SK-N-SH (cell line): ENCODE results near the gene FGD4.

ENCODE experiments used
- CTCF ChIP-seq: fragments of 200-600 bp; sonication (generic); IDR thresholded peaks from 2 replicates; pipeline ENCODE4 v1.6.1; 2017; ENCODE audit warnings: antibody characterized with exemption, mild to moderate bottlenecking, moderate library complexity
- EP300 ChIP-seq, 2 experiments: IDR thresholded peaks; 2 replicates each; pipeline versions ENCODE4 v1.4.0 to v1.6.1; 2012; ENCODE audit warnings: borderline replicate concordance in 1 of 2, low read depth in 1 of 2, low read length in 1 of 2
- GATA2 ChIP-seq: sonication (generic); formaldehyde crosslinking; IDR thresholded peaks from 2 replicates; pipeline ENCODE4 v1.5.0; 2020; ENCODE audit warnings: mild to moderate bottlenecking, missing genetic modification reagents

GRCh38 chr12:32577328-32577727 lies 178.0 kb downstream of the FGD4 start:
- TF ChIP-seq GATA2 (CRISPR knock-in tag) (no peak), EP300 (IDR thresholded peaks at IDR 0.05; ENCODE audit: borderline replicate concordance in 1 of 2, low read depth in 1 of 2, low read length in 1 of 2) (no peak), CTCF (no peak)
